ENCODE results near the gene ENO1.
"Not testable (repeated sequence)": the region's sequence is repeated elsewhere in the genome, so short reads cannot be mapped to it uniquely, and the experiment has no call there.

The ENO1 gene

DNA sequence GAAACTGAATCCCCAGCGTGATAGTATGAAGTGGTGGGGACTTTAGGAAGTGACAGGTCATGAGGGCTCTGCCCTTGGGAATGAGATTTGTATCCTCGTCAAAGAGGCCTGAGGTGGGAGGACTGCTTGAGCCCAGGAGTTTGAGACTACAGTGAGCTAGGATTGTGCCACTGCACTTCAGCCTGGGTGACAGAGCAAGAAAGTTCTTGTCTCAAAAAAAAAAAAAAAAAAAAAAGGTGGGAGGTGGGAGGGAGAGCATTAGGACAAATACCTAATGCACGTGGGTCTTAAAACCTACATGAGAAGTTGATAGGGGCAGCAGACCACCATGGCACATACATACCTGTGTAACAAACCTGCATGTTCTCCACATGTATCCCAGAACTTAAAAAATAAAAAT lies 37.1 kb downstream of the ENO1 start:
- DNase-seq = no peak

DNA sequence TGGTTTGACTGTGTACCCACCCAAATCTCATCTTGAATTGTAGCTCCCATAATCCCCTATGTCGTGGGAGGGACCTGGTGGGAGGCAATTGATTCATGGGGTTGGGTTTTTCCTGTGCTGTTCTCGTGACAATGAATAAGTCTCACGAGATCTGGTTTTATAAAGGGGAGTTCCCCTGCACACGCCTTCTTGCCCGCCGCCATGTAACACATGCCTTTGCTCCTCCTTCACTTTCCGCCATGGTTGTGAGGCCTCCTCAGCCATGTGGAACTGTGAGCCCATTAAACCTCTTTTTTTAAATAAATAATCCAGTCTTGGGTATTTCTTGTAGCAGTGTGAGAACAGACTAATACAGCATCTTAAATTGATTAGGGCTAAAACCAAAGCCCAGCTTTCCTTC lies 38.5 kb downstream of the ENO1 start:
- no peak for DNase-seq

DNA sequence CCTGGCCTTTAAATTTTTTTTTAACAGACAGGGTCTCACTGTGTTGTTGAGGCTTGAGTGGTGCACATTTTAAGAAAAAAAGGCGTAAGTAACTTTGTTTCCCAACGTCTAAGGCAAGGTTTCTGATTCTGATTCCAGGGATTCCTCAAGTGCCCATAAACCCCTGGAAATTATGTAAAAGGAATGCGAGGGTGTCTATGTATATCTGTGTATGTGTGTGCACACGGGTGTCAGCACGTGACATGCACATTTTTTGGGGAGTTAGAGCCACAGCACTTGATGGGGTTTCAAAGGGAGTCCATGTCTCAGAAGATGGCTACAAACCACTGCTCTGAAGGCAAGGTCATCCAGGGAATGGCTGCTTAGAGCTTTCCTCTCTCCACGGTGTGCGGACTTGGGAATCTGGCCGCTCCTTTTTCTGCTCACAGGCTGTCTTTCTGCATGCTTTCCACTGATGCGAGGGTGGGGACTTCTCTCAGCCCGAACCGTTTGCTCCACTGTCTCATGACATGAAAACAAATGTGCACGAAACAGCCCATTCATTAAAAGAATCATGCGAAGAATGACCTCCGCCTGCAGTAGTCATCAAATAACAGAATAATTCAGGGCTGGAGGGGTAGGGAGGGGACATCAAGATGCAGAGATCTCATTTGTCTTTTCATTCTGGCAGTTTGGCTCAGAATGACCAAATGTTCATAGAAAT lies 42.4 kb downstream of the ENO1 start:
- no peak for DNase-seq

DNA sequence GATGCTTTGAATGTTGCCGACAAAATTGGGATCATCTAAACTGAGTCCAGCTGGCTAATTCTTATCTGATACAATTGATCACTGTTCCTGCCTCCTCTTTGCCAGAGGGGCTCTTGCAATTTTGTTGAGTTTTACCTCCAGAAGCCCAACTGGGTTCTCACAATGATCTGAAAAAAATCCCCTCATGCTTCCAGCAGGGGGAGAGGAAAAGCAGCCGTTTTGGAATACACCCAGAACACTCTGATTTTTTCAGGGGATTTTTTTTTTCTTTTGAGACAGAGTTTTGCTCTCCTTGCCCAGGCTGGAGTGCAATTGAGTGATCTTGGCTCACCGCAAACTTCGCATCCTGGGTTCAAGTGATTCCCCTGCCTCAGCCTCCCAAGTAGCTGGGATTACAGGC lies 47.1 kb downstream of the ENO1 start:
- no peak for DNase-seq

DNA sequence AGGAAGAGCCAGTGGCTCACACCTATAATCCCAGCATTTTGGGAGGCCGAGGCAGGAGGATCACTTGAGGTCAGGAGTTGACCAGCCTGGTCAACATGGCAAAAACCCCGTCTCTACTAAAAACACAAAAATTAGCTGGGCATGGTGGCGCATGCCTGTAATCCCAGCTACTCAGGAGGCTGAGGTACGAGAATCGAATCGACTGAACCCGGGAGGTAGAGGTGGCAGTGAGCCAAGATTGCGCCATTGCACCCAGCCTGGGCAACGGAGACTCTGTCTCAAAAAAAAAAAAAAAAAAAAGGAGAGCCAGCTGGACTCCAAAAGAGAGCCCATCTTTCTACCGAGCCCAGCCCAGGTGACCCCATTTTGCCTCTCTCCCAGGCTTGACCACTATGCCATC lies 47.8 kb downstream of the ENO1 start:
- DNase-seq = not testable (repeated sequence)

DNA sequence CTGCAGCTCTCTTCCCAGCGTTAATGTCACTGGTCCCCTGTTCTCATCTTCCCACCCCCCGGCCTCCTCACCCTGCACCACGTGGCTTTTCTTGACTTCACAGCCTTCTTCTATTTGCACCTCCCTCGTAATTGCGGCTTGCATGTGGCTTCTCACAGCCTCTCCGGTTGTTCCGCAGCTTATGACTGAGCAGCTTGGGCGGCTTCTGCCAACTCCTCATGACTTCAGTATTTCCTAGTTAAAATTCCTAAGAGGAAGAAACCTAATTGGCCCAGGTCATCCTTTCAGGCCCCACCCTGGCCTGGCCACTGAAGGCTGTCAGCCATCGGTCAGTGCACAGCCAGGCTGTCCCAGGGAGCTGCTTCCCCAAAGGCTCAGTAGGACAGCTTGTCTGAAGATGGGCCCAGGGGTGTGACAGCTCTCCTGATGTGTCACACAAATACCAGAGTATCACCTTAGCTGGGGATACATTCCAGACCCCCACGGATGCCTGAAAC lies 52.5 kb downstream of the ENO1 start:
- no peak for DNase-seq

DNA sequence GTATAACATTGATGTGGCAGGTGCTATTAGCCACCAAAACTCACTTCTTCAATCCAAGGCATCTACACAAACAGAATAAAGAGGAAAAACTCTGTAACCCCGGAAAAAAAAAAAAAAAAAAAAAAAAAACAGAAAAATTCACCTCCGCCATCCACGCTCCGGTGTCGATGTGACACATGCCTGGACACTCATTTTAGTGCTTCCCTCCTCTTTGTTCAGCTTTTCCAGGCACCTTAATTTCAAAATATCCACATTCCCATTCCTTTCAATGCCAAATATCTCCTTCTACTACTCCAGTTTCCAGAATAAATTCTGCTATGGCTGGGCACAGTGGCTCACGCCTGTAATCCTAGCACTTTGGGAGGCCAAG lies 55.2 kb downstream of the ENO1 start:
- no peak for DNase-seq

DNA sequence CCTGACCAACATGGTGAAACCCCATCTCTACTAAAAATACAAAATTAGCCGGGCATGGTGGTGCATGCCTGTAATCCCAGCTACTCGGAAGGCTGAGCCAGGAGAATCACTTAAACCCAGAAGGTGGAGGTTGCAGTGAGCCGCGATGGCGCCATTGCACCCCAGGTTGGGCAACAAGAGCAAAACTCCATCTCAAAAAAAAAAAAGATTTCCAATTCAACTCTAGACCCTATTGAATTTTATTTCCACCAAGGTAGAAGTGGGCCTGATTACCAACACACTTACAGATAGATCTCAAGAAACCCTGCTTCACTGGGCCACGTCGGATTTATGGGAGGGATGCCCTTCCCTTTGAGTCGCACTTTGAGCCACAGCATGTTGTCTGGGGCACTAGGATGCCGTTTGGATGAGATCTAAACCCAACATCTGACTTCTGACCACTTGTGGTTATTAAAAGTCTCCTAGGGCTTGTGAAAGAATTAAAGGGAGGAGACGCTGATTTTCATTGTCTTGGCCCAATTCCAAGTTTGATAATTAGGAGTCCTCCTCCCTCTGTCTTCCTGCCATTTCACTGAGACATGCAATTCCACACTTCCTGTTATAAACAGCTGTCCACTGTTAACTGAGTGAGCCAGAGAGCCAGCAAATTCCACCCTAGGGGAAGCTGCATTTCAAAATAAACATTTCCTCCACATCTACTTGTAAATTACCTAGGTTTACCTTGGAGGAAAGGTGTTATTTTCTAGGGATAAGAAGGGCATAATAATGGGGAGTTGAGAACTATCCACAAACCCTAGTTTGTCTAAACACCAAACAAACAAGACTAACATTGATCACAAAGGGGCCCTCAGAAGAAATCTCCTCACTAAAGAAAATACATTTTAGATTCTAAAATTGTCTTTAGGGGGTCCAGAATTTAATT lies 55.9 kb downstream of the ENO1 start:
- DNase-seq = peak; percentile 73

DNA sequence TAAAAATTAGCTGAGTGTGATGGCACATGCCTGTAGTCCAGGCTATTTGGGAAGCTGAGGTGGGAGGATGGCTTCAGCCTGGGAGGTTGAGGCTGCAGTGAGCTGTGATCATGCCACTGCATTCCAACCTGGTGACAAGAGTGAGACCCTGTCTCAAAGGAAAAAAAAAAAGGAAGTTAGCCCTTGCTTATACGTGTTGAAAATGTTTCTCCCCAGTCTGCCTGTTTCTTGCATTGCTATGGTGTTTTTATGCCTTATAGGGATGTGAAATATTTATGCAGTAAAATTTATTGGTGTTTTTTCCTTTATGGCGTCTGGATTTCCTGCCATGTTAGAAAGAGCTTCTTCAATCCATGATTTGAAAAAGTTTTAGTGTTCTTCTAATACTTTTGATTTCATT lies 57.4 kb downstream of the ENO1 start:
- no peak for DNase-seq

DNA sequence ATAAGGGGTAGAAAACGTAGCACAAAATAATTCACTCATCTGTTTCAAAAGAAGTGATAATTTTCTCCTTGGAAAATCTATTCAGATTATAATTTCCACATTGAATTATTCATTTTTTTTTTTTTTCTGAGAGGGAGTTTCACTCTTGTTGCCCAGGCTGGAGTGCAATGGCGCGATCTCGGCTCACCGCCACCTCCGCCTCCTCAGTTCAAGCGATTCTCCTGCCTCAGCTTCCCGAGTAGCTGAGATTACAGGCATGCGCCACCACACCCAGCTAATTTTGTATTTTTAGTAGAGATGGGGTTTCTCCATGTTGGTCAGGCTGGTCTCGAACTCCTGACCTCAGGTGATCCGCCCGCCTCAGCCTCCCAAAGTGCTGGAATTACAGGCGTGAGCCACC lies 59.7 kb downstream of the ENO1 start:
- not testable (repeated sequence) for DNase-seq

DNA sequence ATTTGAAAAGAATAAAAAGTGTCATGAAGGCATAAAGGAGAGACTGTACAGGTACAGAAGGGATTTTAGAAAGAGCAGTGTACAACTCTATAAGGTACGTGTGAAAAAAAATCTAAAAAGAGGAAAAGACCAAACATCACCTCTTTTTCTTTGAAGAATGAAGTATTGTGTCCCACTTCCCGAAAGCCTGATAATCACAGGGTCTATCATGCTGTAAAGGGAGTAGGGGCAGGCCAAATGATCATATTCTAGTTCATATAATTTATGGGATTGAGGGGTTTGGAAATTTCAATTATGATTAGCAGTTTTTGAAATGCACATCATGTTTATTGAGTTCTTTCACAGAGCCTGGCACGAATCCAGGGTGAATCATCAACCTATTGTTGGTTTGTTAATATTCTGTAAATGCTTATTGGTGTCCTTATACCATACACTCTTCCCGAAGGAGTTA lies 60.1 kb downstream of the ENO1 start:
- DNase-seq = peak; percentile 49

DNA sequence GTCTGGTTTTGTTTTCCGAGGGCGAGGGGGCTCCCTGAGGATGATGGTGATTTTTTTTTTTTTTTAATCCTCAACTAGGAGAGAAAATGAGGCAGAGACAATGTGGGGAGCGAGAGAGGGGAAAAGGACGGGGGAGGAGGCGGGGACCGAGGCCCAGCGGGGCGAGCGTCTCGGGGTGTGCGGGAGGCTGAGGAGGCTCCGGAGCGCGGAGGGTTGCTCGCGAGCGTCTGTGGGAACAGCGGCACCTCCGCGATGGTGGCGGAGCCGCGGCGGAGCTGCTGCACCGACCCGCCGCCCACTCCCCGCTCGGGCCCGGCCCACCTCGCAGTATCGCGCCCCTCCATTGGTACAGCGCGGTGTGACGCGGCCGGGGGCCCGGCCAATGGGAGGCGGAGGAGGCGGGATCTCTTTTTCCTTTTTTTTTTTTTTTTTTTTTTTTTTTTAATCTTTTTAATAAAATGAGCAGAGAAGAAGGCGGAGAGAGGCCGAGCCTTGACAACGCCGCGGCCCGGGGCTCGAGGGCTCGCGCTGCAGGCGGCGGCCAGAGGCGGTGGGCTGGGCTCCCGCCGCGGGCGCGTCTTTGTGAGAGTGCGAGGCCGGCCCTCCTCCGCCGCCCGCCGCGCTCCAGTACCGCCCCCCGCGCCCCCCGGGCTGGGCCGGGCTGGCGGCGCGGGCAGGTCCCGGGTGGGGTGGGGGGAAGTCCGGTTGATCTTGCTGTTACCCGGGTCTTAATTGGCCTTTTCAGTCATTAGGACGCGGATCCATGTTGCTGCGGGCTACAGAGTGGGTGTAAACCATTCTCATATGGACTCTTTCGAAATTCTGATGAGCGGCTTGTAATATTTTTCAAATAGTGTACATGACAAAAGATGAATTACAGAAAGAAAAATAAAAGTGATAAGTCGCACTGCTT lies 60.8 kb downstream of the ENO1 start, which contains the start of gene RERE:
Gene RERE, minus strand, starts transcription at position 229 of the 913 bp plus-strand sequence.
- DNase-seq = peak; percentile 88

DNA sequence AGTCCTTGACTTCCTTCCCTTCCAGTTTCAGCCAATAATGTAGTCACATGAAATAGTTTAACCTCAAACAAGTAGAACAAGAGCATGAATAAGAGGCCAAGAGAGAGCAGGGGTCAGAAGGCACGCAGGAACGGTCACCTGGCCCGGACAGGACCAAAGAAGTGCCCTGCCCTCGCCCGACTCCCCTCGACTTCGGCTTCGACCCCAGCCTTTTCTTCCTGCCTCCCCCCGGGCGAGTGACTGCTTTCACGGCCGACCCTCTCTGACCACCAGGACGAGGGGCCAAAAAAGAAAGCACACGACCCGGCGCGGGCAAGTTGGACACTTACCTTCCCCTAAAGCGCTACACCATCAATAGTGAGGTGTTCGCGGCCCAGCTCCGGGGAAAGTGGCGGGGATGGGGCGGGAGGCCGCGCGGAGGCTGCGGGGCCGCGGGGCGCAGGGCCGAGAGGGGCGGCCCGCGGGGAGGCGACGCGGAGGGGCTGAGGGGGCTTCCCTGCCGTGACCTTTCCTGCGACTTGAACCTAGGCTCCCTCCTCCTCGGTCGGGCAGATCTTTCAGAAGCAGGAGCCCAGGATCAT lies 61.6 kb downstream of the ENO1 start:
- no peak for DNase-seq

DNA sequence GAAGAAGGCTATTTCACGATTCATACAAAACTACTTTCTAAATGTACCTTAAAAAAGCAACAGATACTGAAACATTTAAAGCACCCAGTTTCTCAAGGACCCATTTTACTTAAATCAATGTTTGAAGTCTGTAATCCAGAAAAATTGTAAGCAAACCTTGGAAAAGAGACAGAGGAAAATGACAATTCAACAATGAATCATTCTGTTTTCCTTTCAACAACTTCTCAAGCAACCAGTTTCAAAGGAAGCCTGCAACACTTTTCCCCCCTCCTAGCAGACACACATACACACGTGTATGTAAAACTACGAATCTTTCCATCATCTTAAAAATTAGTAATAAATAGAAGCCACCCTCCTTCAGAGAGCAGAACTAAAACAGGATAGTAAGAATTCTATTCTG lies 62.2 kb downstream of the ENO1 start:
- no peak for DNase-seq

DNA sequence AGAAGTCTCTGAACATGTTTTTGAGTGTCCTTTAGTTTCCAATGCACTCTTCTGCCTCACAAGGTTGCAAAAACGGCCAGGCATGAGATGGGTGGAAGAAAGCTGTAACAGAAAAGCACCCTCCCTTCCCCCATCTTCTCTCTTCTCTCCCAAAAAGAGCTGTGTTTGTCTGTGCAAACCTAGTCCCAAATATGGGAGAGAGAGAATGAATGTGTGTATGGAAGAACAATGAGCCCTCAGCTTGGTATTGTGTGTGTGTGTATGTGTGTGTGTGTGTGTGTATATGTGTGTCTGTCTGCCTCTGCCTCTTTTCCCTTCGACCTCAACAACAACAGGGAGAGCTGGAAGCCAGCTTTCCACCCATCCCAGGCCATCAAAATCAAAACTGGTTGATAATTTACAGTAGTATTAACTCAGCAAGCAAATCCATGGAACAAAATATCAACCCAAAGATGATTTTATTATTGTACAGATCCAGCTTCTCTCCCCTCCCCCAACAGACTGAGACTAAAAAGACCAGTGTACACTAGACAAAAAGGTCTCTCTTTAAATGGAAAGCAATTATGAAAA lies 62.8 kb downstream of the ENO1 start:
- DNase-seq = no peak

DNA sequence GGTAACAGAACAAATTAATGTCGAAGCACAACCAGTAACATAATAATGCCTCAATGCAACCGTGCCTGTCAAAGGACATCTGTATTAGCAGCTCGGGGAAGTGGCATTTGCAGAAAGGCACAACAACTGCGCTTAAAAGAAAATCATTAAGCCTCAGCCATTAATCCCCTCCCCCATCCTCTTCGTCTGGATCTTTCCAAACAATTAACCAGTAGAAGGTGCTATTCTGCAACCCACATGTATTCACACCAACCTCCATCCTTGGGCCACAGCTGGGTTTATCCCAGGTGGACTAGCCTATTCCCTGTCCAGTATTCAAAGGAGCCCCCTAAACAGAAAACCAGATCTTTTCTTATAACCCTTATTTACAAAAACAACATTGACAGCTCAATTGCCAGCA lies 63.6 kb downstream of the ENO1 start:
- DNase-seq = no peak

DNA sequence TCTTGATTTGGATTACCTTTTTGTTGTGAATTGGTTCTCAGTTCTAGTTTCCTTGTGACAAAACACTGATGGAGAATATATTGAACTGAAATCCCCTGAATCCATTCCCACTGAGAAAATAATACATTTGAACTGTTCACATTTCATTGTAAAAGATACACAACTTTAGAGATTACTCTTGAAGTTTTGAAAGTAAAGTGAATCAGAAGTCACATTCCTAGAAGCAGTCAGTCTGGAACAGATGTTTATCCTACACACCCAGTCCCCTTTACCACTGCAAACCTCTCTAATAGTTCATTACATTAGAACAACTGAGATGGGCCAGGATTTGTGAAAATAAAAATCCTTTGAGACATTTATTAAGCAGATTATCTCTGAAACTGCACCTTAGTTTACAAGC lies 64.5 kb downstream of the ENO1 start:
- DNase-seq = no peak

DNA sequence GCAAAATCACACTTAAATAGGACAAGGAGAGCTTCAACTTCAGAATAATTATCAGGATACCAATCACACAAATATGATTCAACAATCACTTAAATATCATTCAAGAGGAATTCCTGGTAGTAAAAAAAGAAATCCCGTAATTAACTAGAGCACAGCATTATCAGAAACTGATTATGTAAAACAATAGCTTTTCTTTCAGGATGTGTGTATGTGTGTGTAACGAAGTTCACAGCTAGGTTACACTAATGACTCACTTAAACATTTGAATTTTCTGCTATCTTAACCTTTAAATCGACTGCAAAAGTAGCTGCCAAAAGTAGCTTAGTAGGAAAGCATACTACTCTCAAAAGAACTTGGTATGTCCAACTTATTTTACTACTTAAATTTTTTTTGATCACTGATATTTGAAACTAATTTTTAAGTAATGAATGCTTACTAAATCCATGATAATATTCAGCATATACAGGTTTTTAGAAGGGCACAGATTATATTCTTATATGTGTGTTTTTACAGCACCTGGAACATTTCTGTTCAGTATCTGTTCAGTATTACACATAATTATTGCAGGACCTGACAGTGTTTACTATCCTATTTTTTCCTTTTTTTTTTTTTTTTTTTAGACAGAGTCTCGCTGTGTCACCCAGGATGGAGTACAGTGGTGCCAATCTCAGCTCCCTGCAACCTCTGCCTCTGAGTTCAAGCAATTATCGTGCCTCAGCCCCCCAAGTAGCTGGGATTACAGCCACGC lies 65.3 kb downstream of the ENO1 start:
- no peak for DNase-seq

DNA sequence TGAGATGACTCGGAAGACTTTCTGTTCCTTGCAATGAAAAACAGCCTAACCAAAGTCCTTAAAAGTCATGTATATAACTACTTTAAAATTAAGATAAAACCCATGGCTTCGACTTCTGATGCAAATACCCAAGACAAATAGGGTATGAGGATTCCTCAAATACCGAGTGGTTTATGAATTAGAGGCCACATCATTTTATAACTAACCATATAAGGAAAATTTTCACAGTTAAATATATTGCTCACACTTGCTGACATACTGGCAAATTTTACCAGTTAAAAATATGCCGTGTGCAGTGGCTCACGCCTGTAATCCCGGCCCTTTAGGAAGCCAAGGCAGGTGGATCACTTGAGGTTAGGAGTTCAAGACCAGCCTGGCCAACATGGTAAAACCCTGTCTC lies 66.4 kb downstream of the ENO1 start:
- DNase-seq = no peak
